ENCODE results near the gene TRAF7.
"Not testable (repeated sequence)": the region's sequence is repeated elsewhere in the genome, so short reads cannot be mapped to it uniquely, and the experiment has no call there.

TRAF7 gene

GRCh38 chr16:2184346-2184745 lies 28.8 kb downstream of the TRAF7 start:
- no peak for DNase-seq

GRCh38 chr16:2184962-2185361 lies 29.4 kb downstream of the TRAF7 start:
- no peak for DNase-seq

GRCh38 chr16:2186064-2186463 lies 30.5 kb downstream of the TRAF7 start:
- no peak for DNase-seq

GRCh38 chr16:2186505-2186904 lies 30.9 kb downstream of the TRAF7 start:
- DNase-seq = no peak

- DNase-seq = no peak
Measured at GRCh38 chr16:2187212-2187611, 31.6 kb downstream of the TRAF7 start.

GRCh38 chr16:2188395-2188794 lies 32.8 kb downstream of the TRAF7 start:
- DNase-seq = no peak

GRCh38 chr16:2189252-2189893 lies 33.8 kb downstream of the TRAF7 start:
- DNase-seq = no peak

- no peak for DNase-seq
Measured at GRCh38 chr16:2190002-2190658, 34.5 kb downstream of the TRAF7 start.

- DNase-seq = no peak
Measured at GRCh38 chr16:2190659-2191445, 35.3 kb downstream of the TRAF7 start.

- DNase-seq = no peak
Measured at GRCh38 chr16:2191446-2191706, 35.8 kb downstream of the TRAF7 start.

GRCh38 chr16:2194166-2194834 lies 38.7 kb downstream of the TRAF7 start:
- DNase-seq = no peak

- DNase-seq = peak; percentile 36
Measured at GRCh38 chr16:2194852-2195321, 39.3 kb downstream of the TRAF7 start.

- DNase-seq = no peak
Measured at GRCh38 chr16:2195322-2196161, 40.0 kb downstream of the TRAF7 start.

GRCh38 chr16:2196162-2196980 lies 40.8 kb downstream of the TRAF7 start, which contains the start of gene CASKIN1:
TSS of gene CASKIN1 (minus strand) at chr16:2196605. CDS start at chr16:2196432, 173 bp downstream.
- no peak for DNase-seq

- no peak for DNase-seq
Measured at GRCh38 chr16:2196981-2197511, 41.5 kb downstream of the TRAF7 start.

- no peak for DNase-seq
Measured at GRCh38 chr16:2197765-2198164, 42.2 kb downstream of the TRAF7 start.

GRCh38 chr16:2198283-2198682 lies 42.7 kb downstream of the TRAF7 start:
- DNase-seq = no peak

GRCh38 chr16:2199095-2199494 lies 43.5 kb downstream of the TRAF7 start:
- no peak for DNase-seq

GRCh38 chr16:2199621-2200139 lies 44.1 kb downstream of the TRAF7 start:
- no peak for DNase-seq

- no peak for DNase-seq
Measured at GRCh38 chr16:2200313-2200712, 44.7 kb downstream of the TRAF7 start.

GRCh38 chr16:2203119-2203688 lies 47.6 kb downstream of the TRAF7 start:
- DNase-seq = not testable (repeated sequence)
